Ureter (tissue), 1 donor: ENCODE data around the gene TSPAN10. TPM values are rescaled to one million over a fixed set of nuclear protein-coding genes. Genes with fewer than 3 reads are reported as not detected.
"Not testable (repeated sequence)": the region's sequence is repeated elsewhere in the genome, so short reads cannot be mapped to it uniquely, and the experiment has no call there.

Experiments
- DNase-seq: peaks from one replicate; pipeline ENCODE4 v3.0.0-alpha.2; 2020; ENCODE audit warnings: low spot score
- total RNA-seq: library from RNA; stranded (reverse); gene quantifications from one replicate; pipeline ENCODE4 v1.2.4, GENCODE V29; 2023
- donor health status: DM: yes; HTN: yes; CAD: no.

TSPAN10 gene
- total RNA-seq, 1 donor from 2014 or later: 2.5 TPM

- no peak for DNase-seq
Observed at GRCh38 chr17:81662002-81662401, 25.0 kb downstream of the TSPAN10 start.

- DNase-seq: no peak
Observed at GRCh38 chr17:81664051-81664470, 27.1 kb downstream of the TSPAN10 start.

- DNase-seq: no peak
Observed at GRCh38 chr17:81665205-81666091, 28.5 kb downstream of the TSPAN10 start.

- no peak for DNase-seq
Observed at GRCh38 chr17:81666092-81666341, 29.0 kb downstream of the TSPAN10 start.

DNA sequence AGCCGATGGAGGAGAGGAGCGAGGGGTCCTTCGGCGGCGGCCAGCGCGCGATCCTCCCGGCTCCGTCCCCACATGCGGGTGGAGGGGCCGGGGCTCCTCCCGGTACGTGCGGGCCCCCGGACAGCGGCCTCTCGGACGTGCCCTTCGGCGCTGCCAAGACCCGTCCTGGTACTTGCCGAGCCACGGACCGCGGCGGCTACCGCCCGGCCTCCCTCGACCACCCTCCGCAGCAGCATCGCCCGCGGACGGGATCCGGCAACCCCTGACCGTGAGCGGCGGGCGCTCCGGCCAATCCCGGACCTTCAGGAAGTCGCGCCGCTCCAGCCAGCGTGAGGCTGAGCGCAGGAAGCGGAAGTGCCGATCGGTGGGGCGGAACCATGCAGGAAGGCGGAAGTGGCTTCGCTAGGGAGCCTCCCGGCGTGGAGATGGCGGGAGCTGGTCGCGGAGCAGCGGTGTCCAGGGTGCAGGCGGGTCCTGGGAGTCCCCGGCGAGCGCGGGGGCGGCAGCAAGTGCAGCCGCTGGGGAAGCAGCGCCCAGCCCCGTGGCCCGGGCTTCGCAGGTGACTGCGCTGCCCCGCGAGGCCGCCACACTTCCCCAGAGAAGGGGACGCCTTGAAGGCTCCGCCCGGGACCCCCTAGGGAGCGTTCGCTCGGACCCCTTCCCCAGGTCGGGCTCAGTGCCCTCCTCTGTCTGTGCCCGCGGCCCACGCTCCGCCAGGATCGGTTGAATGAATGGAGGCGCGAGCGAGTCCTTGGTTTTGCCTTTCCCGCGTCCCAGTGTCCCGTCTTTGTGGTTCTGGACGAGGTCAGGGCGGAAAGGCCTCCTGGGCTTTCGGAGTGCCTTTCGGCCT, 29.6 kb downstream of the TSPAN10 start, which contains the start of the genes CCDC137 and OXLD1:
CCDC137 (plus strand) TSS at position 396 of the 850 bp plus-strand sequence; CDS start at position 426, 30 bp downstream.
OXLD1 (minus strand) TSS at position 264 of the 850 bp plus-strand sequence; CDS start at position 236, 28 bp downstream.
- peak; percentile 97 for DNase-seq

DNA sequence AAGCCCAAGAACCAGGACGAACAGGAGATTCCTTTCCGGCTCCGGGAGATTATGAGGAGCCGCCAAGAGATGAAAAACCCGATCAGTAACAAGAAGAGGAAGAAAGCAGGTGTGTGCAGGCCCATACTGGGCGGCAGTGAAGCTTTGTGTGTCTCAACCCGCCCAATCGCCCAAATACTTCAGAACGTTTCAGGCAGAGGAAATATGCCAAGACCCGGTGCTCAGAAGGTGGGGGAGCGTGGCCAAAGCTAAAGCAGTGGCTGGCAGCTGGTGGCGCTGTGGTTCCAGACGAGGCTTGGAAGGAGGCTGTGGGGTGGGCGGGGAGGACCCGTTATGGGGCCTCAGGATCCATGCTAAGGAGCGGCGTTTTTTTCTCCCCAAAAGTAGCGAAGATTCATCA, 30.8 kb downstream of the TSPAN10 start:
- peak; percentile 64 for DNase-seq

GRCh38 chr17:81672504-81672903, 35.5 kb downstream of the TSPAN10 start:
- no peak for DNase-seq

DNA sequence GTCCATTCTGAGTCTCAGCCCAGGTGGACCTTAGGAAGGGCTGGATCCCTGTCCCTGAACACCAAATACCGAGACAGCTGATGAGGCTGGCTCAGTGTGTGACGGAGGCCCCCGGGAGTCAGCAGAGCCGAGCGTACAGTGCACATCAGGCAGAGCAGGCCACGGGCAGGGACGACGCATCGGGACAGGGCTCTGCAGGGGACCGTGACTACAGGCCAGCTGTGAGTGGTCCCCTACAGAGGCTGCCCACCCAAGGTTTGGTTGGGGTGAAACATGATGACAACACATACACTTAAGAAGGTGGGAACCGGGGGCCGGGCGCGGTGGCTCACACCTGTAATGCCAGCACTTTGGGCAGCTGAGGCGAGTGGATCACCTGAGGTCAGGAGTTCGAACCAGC, 36.0 kb downstream of the TSPAN10 start:
- no peak for DNase-seq

DNA sequence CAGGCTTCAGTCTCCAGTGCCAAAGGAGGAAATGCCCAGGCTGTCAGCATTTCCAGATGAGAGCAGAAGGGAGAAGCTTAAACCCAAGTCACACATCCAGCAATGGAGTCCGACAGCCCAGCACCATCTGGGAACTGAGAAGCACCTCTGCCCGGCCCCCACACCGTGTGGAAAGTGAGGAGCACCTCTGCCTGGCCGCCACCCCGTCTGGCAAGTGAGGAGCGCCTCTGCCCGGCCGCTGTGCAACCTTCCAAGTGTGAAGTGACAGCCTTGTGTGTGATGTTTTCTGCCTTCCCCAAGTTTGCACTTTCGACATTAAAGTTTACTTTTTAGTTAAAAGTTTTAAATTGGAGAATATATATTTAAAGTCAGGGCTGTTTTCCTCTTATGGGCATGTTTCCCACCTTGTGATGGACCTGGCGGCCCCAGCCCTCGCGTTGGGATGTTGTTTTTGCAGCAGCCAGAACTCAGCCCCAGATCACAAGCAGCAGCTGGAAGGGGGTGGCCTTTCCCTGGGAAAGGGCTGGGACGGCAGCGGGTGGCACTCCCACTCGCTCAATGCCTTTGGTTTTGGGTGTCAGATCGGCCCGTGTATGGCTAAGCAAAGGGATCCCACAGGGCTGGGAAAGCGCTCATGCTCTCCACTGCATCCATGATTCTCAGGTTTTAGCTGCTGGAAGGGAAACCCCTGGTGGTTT, 36.7 kb downstream of the TSPAN10 start:
- DNase-seq: no peak

DNA sequence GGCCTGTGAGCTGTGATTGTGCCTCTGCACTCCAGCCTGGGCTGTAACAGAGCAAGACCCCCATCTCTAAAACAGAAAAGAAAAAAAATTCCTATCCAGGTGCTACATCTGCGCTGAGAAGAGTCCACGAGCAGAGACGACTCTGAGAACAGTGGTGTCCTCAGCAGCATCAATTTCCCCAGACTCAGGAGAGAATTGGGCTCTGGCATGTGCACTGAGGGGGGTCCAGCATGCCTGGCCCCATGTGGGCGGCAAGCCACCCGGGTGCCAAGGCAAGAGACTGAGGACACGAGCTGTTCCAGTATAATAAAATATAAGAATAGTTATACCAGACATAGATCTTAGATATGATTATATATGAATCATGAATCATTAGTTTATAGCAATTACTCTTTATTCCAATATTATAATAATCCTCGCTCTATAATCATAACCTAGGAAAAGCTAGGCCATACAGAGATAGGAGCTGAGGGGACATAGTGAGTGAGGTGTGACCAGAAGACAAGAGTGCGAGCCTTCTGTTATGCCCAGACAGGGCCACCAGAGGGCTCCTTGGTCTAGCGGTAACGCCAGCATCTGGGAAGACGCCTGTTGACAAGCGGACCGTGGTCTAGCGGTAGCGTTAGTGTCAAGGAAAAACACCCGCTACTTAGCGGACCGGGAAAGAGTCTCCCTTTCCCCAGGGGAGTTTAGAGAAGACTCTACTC, 38.7 kb downstream of the TSPAN10 start:
- not testable (repeated sequence) for DNase-seq

DNA sequence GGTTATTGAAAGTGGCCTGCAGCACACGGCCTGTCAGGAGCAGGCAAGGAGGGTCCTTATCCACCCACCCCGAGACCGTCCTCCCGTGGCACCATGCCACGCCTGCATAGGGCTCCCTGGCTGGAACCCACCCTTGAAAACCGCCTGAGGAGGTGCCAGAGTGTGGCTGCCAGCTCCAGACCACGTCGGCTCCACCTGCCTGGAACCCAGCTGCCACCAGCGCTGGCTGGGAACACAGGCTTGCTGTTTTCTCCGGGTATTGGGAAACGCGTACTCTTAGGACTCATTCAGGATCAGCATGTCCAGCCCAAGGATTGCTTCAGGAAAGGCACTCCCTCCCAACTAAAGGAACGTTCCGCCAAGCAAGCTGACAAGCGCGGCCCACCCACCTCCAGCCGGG, 39.9 kb downstream of the TSPAN10 start:
- no peak for DNase-seq

GRCh38 chr17:81680150-81680549, 43.2 kb downstream of the TSPAN10 start:
- DNase-seq: no peak

GRCh38 chr17:81681672-81682071, 44.7 kb downstream of the TSPAN10 start:
- DNase-seq: no peak

DNA sequence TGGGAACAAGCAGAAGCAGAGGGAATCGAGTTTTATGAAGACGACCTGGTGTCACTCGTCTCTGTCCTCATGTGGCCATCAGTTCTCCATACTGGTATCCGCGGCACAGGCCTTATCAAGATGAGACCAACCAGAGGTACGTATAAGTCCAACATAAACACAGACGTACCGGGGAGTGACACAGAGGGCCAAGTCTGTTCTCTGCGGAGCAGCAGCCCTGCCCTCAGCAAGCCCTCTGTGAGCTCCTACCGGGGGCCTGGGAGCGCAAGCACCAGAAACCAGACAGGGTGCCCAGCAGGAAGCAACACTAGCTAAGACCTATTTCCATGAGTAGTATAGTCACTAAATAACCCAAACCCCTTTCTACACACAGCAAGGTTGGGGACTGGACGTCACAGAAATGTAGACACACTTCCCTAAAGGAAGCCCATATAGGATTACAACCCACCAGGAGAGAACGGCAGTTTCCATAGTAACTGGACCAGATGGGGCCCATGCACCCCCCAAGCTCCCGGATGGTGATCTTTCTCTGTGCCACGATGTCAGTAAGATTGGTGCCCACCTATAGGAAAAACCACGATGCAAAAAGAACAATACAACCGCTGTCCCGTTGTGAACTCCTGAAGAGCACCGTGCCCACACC, 45.7 kb downstream of the TSPAN10 start:
- DNase-seq: no peak

- DNase-seq: no peak
Observed at GRCh38 chr17:81683208-81683583, 46.2 kb downstream of the TSPAN10 start.

GRCh38 chr17:81683584-81684441, 46.8 kb downstream of the TSPAN10 start, which contains the start of the genes ARL16 and HGS:
ARL16 (minus strand) TSS chr17:81683797; CDS start chr17:81683753, 44 bp downstream.
HGS (plus strand) TSS chr17:81684011; CDS start chr17:81684067, 56 bp downstream.
- peak; percentile 98 for DNase-seq

GRCh38 chr17:81684442-81684911, 47.5 kb downstream of the TSPAN10 start:
- no peak for DNase-seq

- no peak for DNase-seq
Observed at GRCh38 chr17:81685108-81685507, 48.1 kb downstream of the TSPAN10 start.

GRCh38 chr17:81686614-81687013, 49.6 kb downstream of the TSPAN10 start:
- DNase-seq: no peak
